OCI-LY7 (cell line): Measurements from ENCODE around the gene POLR2E. TPM values are rescaled to one million over a fixed set of nuclear protein-coding genes. Genes with fewer than 3 reads are reported as not detected.

Source experiments
- BruUV-seq: library from RNA; stranded (reverse); fragments of 400-500 nt; replicated peaks from 2 replicates; lab custom pipeline; 2021; lab: Mats Ljungman, UMichigan
- CTCF ChIA-PET: fragments of 300-600 bp; sonication (Branson Sonifier 250); formaldehyde crosslinking; loops from one replicate; lab custom pipeline; 2022; ENCODE audit warnings: antibody characterized with exemption; ENCODE audit not compliant: unreplicated experiment; lab: Charles Lee
- POLR2A ChIA-PET: fragments of 300-600 bp; sonication (Branson Sonifier 250); formaldehyde crosslinking; loops from one replicate; lab custom pipeline; 2022; ENCODE audit warnings: antibody characterized with exemption; lab: Charles Lee
- DNase-seq: peaks from one replicate; pipeline ENCODE4 v3.0.0-alpha.2; 2015; ENCODE audit warnings: low spot score
- H2AFZ ChIP-seq: fragments of 200-600 bp; sonication (generic), shearing (Covaris generic); 2 replicates; pipeline ENCODE4 v1.6.1; 2014; ENCODE audit warnings: mild to moderate bottlenecking, antibody characterized with exemption, low read length, moderate library complexity
- H3K27ac ChIP-seq: fragments of 200-600 bp; sonication (generic); 2 replicates; pipeline ENCODE4 v1.5.1; 2014; ENCODE audit warnings: mixed run types, low read depth, mild to moderate bottlenecking, moderate library complexity, low read length, inconsistent platforms; ENCODE audit not compliant: poor library complexity, severe bottlenecking
- H3K36me3 ChIP-seq: fragments of 200-600 bp; sonication (generic); 2 replicates; pipeline ENCODE4 v1.6.1; 2014; ENCODE audit warnings: mild to moderate bottlenecking, antibody characterized with exemption, low read length, moderate library complexity, mixed read lengths; ENCODE audit not compliant: insufficient read depth
- H3K4me1 ChIP-seq: fragments of 200-600 bp; sonication (generic); 2 replicates; pipeline ENCODE4 v1.5.1; 2014; ENCODE audit warnings: mild to moderate bottlenecking, low read length; ENCODE audit not compliant: insufficient read depth, poor library complexity, severe bottlenecking
- H3K4me2 ChIP-seq: fragments of 200-600 bp; sonication (generic); 2 replicates; pipeline ENCODE4 v1.6.1; 2014; ENCODE audit warnings: mild to moderate bottlenecking, low read length
- H3K4me3 ChIP-seq: fragments of 200-600 bp; sonication (generic); 2 replicates; pipeline ENCODE4 v1.5.1; 2014; ENCODE audit warnings: mild to moderate bottlenecking, low read depth, low read length; ENCODE audit not compliant: poor library complexity, severe bottlenecking
- H3K79me2 ChIP-seq: fragments of 200-600 bp; sonication (generic); 2 replicates; pipeline ENCODE4 v1.6.1; 2016; ENCODE audit warnings: low read depth, mild to moderate bottlenecking, low read length, moderate library complexity, mixed read lengths; ENCODE audit not compliant: insufficient read depth
- H3K9me2 ChIP-seq: fragments of 200-600 bp; sonication (generic); 2 replicates; pipeline ENCODE4 v1.6.1; 2016; ENCODE audit warnings: mild to moderate bottlenecking, low read length, mixed read lengths; ENCODE audit not compliant: insufficient read depth
- H3K9me3 ChIP-seq: fragments of 200-600 bp; sonication (generic); 2 replicates; pipeline ENCODE4 v1.6.1; 2014; ENCODE audit warnings: mild to moderate bottlenecking, mixed run types, low read length, mixed read lengths
- H4K20me1 ChIP-seq: fragments of 200-600 bp; sonication (generic); 2 replicates; pipeline ENCODE4 v1.6.1; 2014; ENCODE audit warnings: mild to moderate bottlenecking, antibody characterized with exemption, low read length, moderate library complexity, mixed read lengths; ENCODE audit not compliant: insufficient read depth
- CTCF ChIP-seq: fragments of 200-600 bp; sonication (generic); conservative IDR thresholded peaks from 2 replicates; pipeline ENCODE4 v1.5.1; 2014; ENCODE audit warnings: mild to moderate bottlenecking, antibody characterized with exemption, low read length, moderate library complexity, mixed read lengths
- EZH2phosphoT487 ChIP-seq: fragments of 200-600 bp; sonication (generic); IDR thresholded peaks from 2 replicates; pipeline ENCODE4 v1.6.1; 2018; ENCODE audit warnings: low read depth, borderline replicate concordance, mild to moderate bottlenecking, mixed run types, antibody characterized with exemption, low read length, moderate library complexity, mixed read lengths
- intact Hi-C: fragments of 100-400 bp; cut with micrococcal nuclease; formaldehyde crosslinking; loops from one replicate; pipeline ENCODE4 v1.10.0; 2022; ENCODE audit not compliant: unreplicated experiment
- total RNA-seq, 2 experiments: library from RNA; depleted of rRNA in 1 of 2; stranded (reverse); fragments of >200 nt in 1 of 2; shearing (Covaris generic) in 1 of 2; gene quantifications; 2 replicates each; pipeline ENCODE4 v1.2.3, GENCODE V29; 2014 to 2022

The POLR2E gene
- total RNA-seq, 2 experiments from 2014 or later, result 153 to 193 TPM

GRCh38 chr19:1119475-1120217 lies 24.5 kb upstream of the POLR2E start:
- no peak overlapping the region for H3K4me2 ChIP-seq
- peaks cover 50% of the 10 kb centered on the region for H3K36me3 ChIP-seq
- no peak overlapping the region for H3K4me3 ChIP-seq
- no peaks in the 10 kb centered on the region for H3K9me3 ChIP-seq
- H3K27ac ChIP-seq, result no peak overlapping the region
- BruUV-seq, result no TSS peak
- H4K20me1 ChIP-seq, result no peaks in the 10 kb centered on the region
- H3K79me2 ChIP-seq, result no peaks in the 10 kb centered on the region
- intact Hi-C loops, result no loop called here
- no peak for DNase-seq
- no peaks in the 10 kb centered on the region for H3K4me1 ChIP-seq
- H3K9me2 ChIP-seq, result no peaks in the 10 kb centered on the region
- H2AFZ ChIP-seq, result no peak overlapping the region
- ChIA-PET CTCF (no interaction called here), POLR2A (no interaction called here)
- TF ChIP-seq CTCF (no peak), EZH2phosphoT487 (no peak)

- no peak overlapping the region for H3K4me2 ChIP-seq
- H3K27ac ChIP-seq, result no peak overlapping the region
- ChIA-PET POLR2A (no interaction called here), CTCF (no interaction called here)
- BruUV-seq, result no TSS peak
- H4K20me1 ChIP-seq, result no peaks in the 10 kb centered on the region
- no peaks in the 10 kb centered on the region for H3K9me2 ChIP-seq
- H2AFZ ChIP-seq, result no peak overlapping the region
- no peaks in the 10 kb centered on the region for H3K79me2 ChIP-seq
- no peak for DNase-seq
- H3K4me3 ChIP-seq, result no peak overlapping the region
- H3K4me1 ChIP-seq, result no peaks in the 10 kb centered on the region
- TF ChIP-seq EZH2phosphoT487 (no peak), CTCF (no peak)
- no peaks in the 10 kb centered on the region for H3K9me3 ChIP-seq
- intact Hi-C loops, result no loop called here
- H3K36me3 ChIP-seq, result peaks cover 47% of the 10 kb centered on the region
Observed at GRCh38 chr19:1118999-1119398, 23.8 kb upstream of the POLR2E start.

GRCh38 chr19:1117654-1118053 lies 22.5 kb upstream of the POLR2E start:
- Histone ChIP-seq H3K4me1 (peaks cover 4% of the 10 kb centered on the region), H3K4me3 (no peak overlapping the region), H3K27ac (no peak overlapping the region), H3K9me2 (no peaks in the 10 kb centered on the region), H3K79me2 (no peaks in the 10 kb centered on the region), H2AFZ (no peak overlapping the region), H4K20me1 (no peaks in the 10 kb centered on the region), H3K36me3 (peaks cover 36% of the 10 kb centered on the region), H3K9me3 (no peaks in the 10 kb centered on the region), H3K4me2 (no peak overlapping the region)
- ChIA-PET CTCF (no interaction called here), POLR2A (no interaction called here)
- DNase-seq, result no peak
- intact Hi-C loops, result no loop called here
- no peak for TF ChIP-seq EZH2phosphoT487
- no peak for TF ChIP-seq CTCF
- no TSS peak for BruUV-seq
